ENCODE measurements around the gene CCL5. TPM values are rescaled to one million over a fixed set of nuclear protein-coding genes. Genes with fewer than 3 reads are reported as not detected.

CCL5 gene
- total and polyA plus RNA-seq, 2 donors (not counting 3 experiments of a cell fraction or from before 2014, with no cell fraction given): not detected

GRCh38 chr17:35843698-35844097 is 36.5 kb downstream of the CCL5 start:
- Histone ChIP-seq H3K9me3 (replicated peaks; ENCODE audit: control insufficient read depth, insufficient read depth, low read length) (no peaks in the 10 kb centered on the region), H3K27ac (ENCODE audit: insufficient read depth, low read depth, low read length) (no peak overlapping the region), H3K4me2 (ENCODE audit: insufficient read depth, low read length) (no peak overlapping the region), H3K79me2 (ENCODE audit: control insufficient read depth, insufficient read depth, low read length) (peaks cover 5% of the 10 kb centered on the region), H3K4me3 (replicated peaks in 1 of 3; ENCODE audit: insufficient read depth in 1 of 3, low read depth in 1 of 3, low read length in 3 of 3) (no peak overlapping the region), H3K27me3 (ENCODE audit: control insufficient read depth in 2 of 2, insufficient read depth in 2 of 2, low read length in 2 of 2) (no peaks in the 10 kb centered on the region), H2AFZ (ENCODE audit: low read depth, low read length) (no peak overlapping the region), H4K20me1 (replicated peaks; ENCODE audit: control insufficient read depth, extremely low read depth, insufficient read depth, low read length) (no peaks in the 10 kb centered on the region), H3K9ac (replicated peaks; ENCODE audit: extremely low read depth, insufficient read depth, low read length) (no peak overlapping the region), H3K4me1 (ENCODE audit: control insufficient read depth, extremely low read depth, insufficient read depth, low read length) (no peaks in the 10 kb centered on the region), H3K36me3 (ENCODE audit: control insufficient read depth in 2 of 2, extremely low read depth in 1 of 2, insufficient read depth in 2 of 2, low read length in 2 of 2) (peaks cover 37 to 43% of the 10 kb centered on the region in 2 experiments), H3K9me1 (replicated peaks; ENCODE audit: control insufficient read depth, extremely low read depth, insufficient read depth, low read length) (no peaks in the 10 kb centered on the region)
- TF ChIP-seq, protein P1, sequence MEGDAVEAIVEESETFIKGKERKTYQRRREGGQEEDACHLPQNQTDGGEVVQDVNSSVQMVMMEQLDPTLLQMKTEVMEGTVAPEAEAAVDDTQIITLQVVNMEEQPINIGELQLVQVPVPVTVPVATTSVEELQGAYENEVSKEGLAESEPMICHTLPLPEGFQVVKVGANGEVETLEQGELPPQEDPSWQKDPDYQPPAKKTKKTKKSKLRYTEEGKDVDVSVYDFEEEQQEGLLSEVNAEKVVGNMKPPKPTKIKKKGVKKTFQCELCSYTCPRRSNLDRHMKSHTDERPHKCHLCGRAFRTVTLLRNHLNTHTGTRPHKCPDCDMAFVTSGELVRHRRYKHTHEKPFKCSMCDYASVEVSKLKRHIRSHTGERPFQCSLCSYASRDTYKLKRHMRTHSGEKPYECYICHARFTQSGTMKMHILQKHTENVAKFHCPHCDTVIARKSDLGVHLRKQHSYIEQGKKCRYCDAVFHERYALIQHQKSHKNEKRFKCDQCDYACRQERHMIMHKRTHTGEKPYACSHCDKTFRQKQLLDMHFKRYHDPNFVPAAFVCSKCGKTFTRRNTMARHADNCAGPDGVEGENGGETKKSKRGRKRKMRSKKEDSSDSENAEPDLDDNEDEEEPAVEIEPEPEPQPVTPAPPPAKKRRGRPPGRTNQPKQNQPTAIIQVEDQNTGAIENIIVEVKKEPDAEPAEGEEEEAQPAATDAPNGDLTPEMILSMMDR (IDR thresholded peaks at IDR 0.05; ENCODE audit: extremely low read depth in 1 of 2, insufficient read depth in 1 of 2, low read depth in 1 of 2, low read length in 2 of 2): no peak
- TF ChIP-seq JUN (IDR thresholded peaks at IDR 0.05; ENCODE audit: borderline replicate concordance, insufficient read depth, insufficient read length, low read depth) (no peak), GATA2 (IDR thresholded peaks at IDR 0.05; ENCODE audit: insufficient read depth, insufficient read length, low read depth, low read length) (no peak), EZH2 (IDR thresholded peaks at IDR 0.05; ENCODE audit: borderline replicate concordance, low read depth, low read length, severe bottlenecking) (no peak), MYC (IDR thresholded peaks at IDR 0.05; ENCODE audit: low read depth, low read length) (no peak), FOS (IDR thresholded peaks at IDR 0.05; ENCODE audit: borderline replicate concordance, insufficient read depth, low read length) (no peak), POLR2AphosphoS5 (IDR thresholded peaks at IDR 0.05; ENCODE audit: insufficient read depth, low read depth, low read length) (no peak), POLR2A (IDR thresholded peaks at IDR 0.05; ENCODE audit: low read depth, low read length) (no peak), MAX (IDR thresholded peaks at IDR 0.05; ENCODE audit: insufficient read depth, insufficient read length) (no peak)
- no peak for FAIRE-seq
- BruUV-seq (replicated peaks): no TSS peak
- DNase-seq (ENCODE audit: low read depth, low spot score): no peak
- ChIA-PET CTCF (no interaction called here), POLR2A (no interaction called here)
- intact Hi-C loops (cut with micrococcal nuclease) (loop anchor here (10.0 kb wide), 2 partner anchors 101 to 231 kb away; partner anchors contain the start of gene LYZL6), dilution Hi-C loops (cut with MboI; ENCODE audit: extremely low pct_ligation_motif_present, low sequenced_read_pairs) (no loop called here)

All from endothelial cell of umbilical vein (primary cell).